Right lobe of liver (tissue), 6 donors: ENCODE measurements around the gene SULF2. TPM values are rescaled to one million over a fixed set of nuclear protein-coding genes. Genes with fewer than 3 reads are reported as not detected.
A peak's percentile ranks its signal among the peaks of the same experiment; 100 is the strongest.
"Not testable (repeated sequence)": the region's sequence is repeated elsewhere in the genome, so short reads cannot be mapped to it uniquely, and the experiment has no call there.

ENCODE experiments used
- ATAC-seq, 4 donors: fragments of 200-7000 bp; cut with Tn5 transposase; one replicate each; pipeline ENCODE4 v1.9.1; 2020; ENCODE audit warnings: mild to moderate bottlenecking in 4 of 4, moderate library complexity in 4 of 4
- DNase-seq, 3 donors: peaks; one replicate each; pipeline ENCODE4 v3.0.0-alpha.2; 2020
- H3K27ac ChIP-seq, 3 donors: fragments of 200-600 bp; one replicate each; pipeline ENCODE4 v1.8.0; 2022
- H3K27me3 ChIP-seq, 2 donors: fragments of 200-600 bp; one replicate each; pipeline ENCODE4 v1.8.0; 2022
- H3K36me3 ChIP-seq, 4 donors: fragments of 200-600 bp; sonication (generic) in 1 of 4; one replicate each; pipeline versions ENCODE4 v1.5.1 to v1.8.0; 2017 to 2022; ENCODE audit warnings: control low read depth in 1 of 4
- H3K4me1 ChIP-seq, 4 donors: fragments of 200-600 bp; sonication (generic) in 1 of 4; one replicate each; pipeline versions ENCODE4 v1.5.1 to v1.8.0; 2017 to 2022; ENCODE audit warnings: control low read depth in 1 of 4
- H3K4me3 ChIP-seq, 3 donors: fragments of 200-600 bp; one replicate each; pipeline ENCODE4 v1.8.0; 2022
- H3K9me3 ChIP-seq, 4 donors: fragments of 200-600 bp; sonication (generic) in 1 of 4; one replicate each; pipeline versions ENCODE4 v1.5.1 to v1.8.0; 2017 to 2022; ENCODE audit warnings: control low read depth in 1 of 4
- POLR2A ChIP-seq: fragments of 450-650 bp; IDR thresholded peaks from one replicate; pipeline ENCODE4 v1.6.1; 2017; ENCODE audit warnings: antibody characterized with exemption, mild to moderate bottlenecking
- WGBS: methylation state at CpG from one replicate; pipeline ENCODE4 v1.1.6; 2018; ENCODE audit warnings: low coverage, low lambda C conversion rate; ENCODE audit not compliant: insufficient coverage; ENCODE audit errors: missing lambda C conversion rate; 5-methylcytosine and 5-hydroxymethylcytosine counted together
- intact Hi-C, 2 donors: fragments of 100-400 bp; cut with DNase I; formaldehyde crosslinking; loops; one replicate each; pipeline versions ENCODE4 v1.11.2 to v1.14.1; 2022
- long read RNA-seq: library from polyadenylated mRNA; unstranded; transcript quantifications from one replicate; pipeline ENCODE4 v2.0.0, GENCODE V29; 2019
- total RNA-seq, 6 experiments: library from RNA; depleted of rRNA in 2 of 6; stranded (reverse); fragments of >200 nt in 2 of 6; fragmentation: NEBNext Ultra II Directional in 3 of 6; extraction: Animal tissue kit (Norgen Biotek cat#: 25700) in 3 of 6; gene quantifications; one replicate each; pipeline versions ENCODE4 v1.1.0 to v1.2.4, GENCODE V29; 2016 to 2023
- TF ChIP-seq, protein P1 (sequence below), 4 donors: fragments of 200-600 bp in 3 of 4; fragments of 450-650 bp in 1 of 4; IDR thresholded peaks; one replicate each; pipeline versions ENCODE4 v1.5.1 to v1.8.0; 2016 to 2022; ENCODE audit warnings: antibody characterized with exemption in 4 of 4, mild to moderate bottlenecking in 2 of 4
- donor health status: DM: no; HTN: yes; CAD: no.
- donor health status: DM: no; HTN: no; CAD: no.
- donor health status: DM: no; HTN: no; CAD: no.
- donor health status: DM: no; HTN: yes; CAD: no.
- donor health status: DM: no; HTN: yes; CAD: no.

Gene SULF2
- total RNA-seq, result 10 to 100 TPM in 5 of 6 experiments, 1 to 10 TPM in 1; 6.1 to 92.0 (median 48.3) TPM
- long read RNA-seq, partial matches to known transcripts, result 0 of 2 reads
- long read RNA-seq, other reads (novel, unspliced or antisense), result 2 of 2 reads

DNA sequence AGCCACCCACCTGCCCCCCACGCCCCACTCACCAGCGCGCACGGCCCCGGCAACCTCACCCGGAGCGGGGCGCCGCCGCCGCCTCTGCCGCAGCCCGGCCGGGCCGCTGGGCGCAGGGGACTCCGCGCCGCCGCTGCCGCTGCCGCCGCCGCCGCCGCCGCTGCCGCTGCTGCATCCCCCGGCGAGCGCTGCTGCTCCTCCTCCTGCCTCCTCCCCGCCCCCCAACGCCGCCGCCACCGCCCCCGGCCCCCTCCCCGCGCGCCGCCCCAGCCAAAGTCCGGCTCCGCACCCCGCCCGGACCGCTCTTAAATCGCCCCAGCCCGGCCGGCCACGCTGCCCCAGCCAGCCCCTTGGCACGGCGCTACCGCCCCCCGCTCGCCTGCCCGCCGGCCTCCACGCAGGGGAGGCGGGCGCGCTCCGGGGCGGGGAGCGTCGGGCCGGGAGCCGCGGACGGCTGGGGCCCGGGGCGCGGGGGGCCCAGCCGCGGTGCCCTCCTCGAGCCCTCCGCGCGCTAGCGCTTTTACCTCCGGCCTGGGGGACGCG lies at the start of gene SULF2:
Gene SULF2, minus strand, starts transcription at position 171 of the 543 bp plus-strand sequence. CDS start 28,118 bp downstream, outside the sequence.
- peak within 1 kb of the TSS; percentile 35 to 55 (median 49) for H3K4me3 ChIP-seq
- peak within 1 kb of the TSS in 2 of 3 donors; percentile 30 to 51 for H3K27ac ChIP-seq
- no peaks in the 10 kb centered on the region for H3K27me3 ChIP-seq
- TF ChIP-seq POLR2A, result no peak
- TF ChIP-seq, protein P1, sequence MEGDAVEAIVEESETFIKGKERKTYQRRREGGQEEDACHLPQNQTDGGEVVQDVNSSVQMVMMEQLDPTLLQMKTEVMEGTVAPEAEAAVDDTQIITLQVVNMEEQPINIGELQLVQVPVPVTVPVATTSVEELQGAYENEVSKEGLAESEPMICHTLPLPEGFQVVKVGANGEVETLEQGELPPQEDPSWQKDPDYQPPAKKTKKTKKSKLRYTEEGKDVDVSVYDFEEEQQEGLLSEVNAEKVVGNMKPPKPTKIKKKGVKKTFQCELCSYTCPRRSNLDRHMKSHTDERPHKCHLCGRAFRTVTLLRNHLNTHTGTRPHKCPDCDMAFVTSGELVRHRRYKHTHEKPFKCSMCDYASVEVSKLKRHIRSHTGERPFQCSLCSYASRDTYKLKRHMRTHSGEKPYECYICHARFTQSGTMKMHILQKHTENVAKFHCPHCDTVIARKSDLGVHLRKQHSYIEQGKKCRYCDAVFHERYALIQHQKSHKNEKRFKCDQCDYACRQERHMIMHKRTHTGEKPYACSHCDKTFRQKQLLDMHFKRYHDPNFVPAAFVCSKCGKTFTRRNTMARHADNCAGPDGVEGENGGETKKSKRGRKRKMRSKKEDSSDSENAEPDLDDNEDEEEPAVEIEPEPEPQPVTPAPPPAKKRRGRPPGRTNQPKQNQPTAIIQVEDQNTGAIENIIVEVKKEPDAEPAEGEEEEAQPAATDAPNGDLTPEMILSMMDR (IDR thresholded peaks at IDR 0.05), result no peak
- DNase-seq (peak in 2 of 3 donors; percentile 59 to 86), ATAC-seq (peak; percentile 18 to 67 (median 44))
- H3K36me3 ChIP-seq, result no peaks in the 10 kb centered on the region
- peaks cover 0 to 16% (median 2%) of the 10 kb centered on the region in 4 donors for H3K4me1 ChIP-seq
- intact Hi-C loops, result loop anchor here in 1 of 2 donors (10.0 kb wide), 1 partner anchor 111 kb away; no protein-coding TSS in a partner anchor
- no peaks in the 10 kb centered on the region for H3K9me3 ChIP-seq
- no CpG with 5 or more reads among the region's 82 CpGs for WGBS

DNA sequence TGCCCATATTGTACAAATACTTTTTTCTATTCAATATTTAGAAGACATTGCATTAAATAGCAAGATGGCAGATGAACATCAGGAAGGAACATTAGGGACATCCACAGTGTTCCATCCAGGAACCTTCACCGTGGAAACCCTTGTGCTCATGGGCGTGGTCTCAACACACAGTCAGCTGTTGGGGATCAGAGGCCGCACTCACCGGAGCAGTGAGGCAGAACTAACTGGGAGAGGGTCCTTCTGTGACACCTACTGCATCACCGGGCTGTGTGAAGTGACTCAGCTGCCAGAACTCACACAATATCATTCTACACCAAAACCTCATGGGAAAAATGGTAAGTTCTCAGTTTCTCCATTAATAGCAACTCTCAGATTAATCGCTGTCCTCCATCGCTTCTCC lies 46.4 kb upstream of the SULF2 start:
- H3K36me3 ChIP-seq, H3K9me3 ChIP-seq, intact Hi-C loops, DNase-seq, H3K4me3 ChIP-seq, H3K27me3 ChIP-seq, ATAC-seq, H3K4me1 ChIP-seq, H3K27ac ChIP-seq: not testable (repeated sequence)
- no CpG with 5 or more reads among the region's 7 CpGs for WGBS

DNA sequence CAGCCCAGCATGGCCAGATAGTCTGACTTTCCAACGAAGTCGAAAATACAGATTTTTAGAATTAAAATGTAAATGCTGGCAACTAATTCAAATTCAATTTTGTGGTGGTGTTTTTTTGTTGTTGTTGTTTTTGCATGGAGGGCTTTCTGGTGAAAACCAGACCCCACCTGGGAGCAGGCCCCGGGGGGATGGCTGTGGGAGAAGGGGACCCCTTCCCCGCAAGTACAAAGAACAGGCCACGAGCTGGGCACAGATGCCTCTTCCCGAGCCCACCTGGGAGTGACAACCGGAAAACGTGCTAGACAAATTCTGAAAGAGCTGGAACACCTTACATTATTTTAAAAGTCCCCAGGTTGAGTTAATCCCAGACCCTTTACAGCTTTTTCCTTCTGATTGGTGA lies 41.4 kb upstream of the SULF2 start:
- not testable (repeated sequence) for DNase-seq, H3K27ac ChIP-seq, ATAC-seq, H3K4me3 ChIP-seq, H3K9me3 ChIP-seq, H3K36me3 ChIP-seq, H3K4me1 ChIP-seq, H3K27me3 ChIP-seq
- 41% methylated on average over 5 of the region's 8 CpGs for WGBS
- intact Hi-C loops, result loop anchor here in 1 of 2 donors (10.0 kb wide), 1 partner anchor 68 kb away; no protein-coding TSS in a partner anchor

DNA sequence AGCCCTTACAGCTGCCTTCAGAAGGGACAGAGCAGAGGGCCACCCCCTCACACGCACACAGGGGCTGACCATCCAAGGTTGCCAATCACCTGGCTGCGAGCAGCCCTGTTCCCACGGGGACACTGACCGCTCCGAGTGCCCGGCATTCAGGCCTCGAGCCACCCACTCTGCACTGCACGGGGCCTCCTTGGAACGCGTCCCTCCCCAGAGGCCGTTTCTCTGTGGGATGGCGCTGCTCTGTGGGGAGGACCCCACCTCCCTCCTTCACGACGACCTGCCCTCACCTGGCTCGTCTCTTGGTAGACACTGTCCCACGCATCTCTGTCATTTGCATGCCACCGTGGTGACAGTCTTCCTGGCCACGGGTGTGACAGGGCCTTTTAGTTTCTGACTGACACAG lies 40.7 kb upstream of the SULF2 start:
- not testable (repeated sequence) for H3K27ac ChIP-seq, H3K9me3 ChIP-seq, H3K27me3 ChIP-seq, H3K4me1 ChIP-seq, H3K36me3 ChIP-seq, H3K4me3 ChIP-seq, DNase-seq
- ATAC-seq, result peak in 1 of 4 donors; percentile 33
- intact Hi-C loops, result loop anchor here in 1 of 2 donors (10.0 kb wide), 1 partner anchor 69 kb away; no protein-coding TSS in a partner anchor
- 38% methylated on average over 3 of the region's 18 CpGs for WGBS

DNA sequence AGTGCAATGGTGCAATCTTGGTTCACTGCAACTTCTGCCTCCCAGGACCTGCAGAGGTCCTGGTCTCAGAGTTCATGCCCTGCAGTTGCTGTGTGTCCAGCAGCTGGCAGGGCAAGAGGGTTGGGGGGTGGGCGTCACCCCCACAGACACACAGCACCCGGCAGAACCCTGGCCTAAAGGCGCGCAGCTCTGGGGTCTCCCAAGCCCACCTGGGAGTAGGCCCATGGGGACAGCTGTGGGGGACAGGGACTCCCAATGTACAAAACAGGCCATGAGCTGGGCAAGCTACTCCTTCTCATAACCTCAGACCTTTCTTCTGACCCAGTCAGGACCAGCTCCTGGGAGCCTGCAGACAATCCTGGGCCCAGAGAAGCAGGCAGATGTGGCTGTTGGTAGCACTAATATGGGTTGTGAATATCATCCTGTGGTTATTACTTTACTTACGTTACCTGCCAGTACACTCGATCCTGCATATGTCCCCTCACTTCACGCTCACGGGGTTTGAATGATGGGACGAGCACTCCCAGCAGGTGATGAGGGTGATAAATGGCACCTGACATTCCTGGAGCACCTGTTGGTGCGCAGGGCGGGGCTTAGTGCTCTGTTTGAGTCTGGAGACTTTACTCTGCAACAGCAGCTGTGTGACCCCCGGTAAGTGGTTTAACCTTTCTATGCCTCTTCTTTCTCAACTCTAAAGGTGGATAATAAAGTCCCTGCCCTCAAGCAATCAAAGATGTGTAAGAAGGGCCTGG lies 39.9 kb upstream of the SULF2 start:
- peak in 1 of 3 donors; percentile 37 for DNase-seq
- Histone ChIP-seq H3K4me3 (no peak overlapping the region), H3K27me3 (no peaks in the 10 kb centered on the region), H3K36me3 (no peaks in the 10 kb centered on the region), H3K27ac (no peak overlapping the region), H3K9me3 (no peaks in the 10 kb centered on the region), H3K4me1 (no peaks in the 10 kb centered on the region)
- TF ChIP-seq, protein P1 (IDR thresholded peaks at IDR 0.05), result no peak
- no peak for TF ChIP-seq POLR2A
- intact Hi-C loops, result loop anchor here in 1 of 2 donors (10.0 kb wide), 1 partner anchor 70 kb away; no protein-coding TSS in a partner anchor
- ATAC-seq, result no peak
- 93% methylated on average over 5 of the region's 12 CpGs for WGBS

DNA sequence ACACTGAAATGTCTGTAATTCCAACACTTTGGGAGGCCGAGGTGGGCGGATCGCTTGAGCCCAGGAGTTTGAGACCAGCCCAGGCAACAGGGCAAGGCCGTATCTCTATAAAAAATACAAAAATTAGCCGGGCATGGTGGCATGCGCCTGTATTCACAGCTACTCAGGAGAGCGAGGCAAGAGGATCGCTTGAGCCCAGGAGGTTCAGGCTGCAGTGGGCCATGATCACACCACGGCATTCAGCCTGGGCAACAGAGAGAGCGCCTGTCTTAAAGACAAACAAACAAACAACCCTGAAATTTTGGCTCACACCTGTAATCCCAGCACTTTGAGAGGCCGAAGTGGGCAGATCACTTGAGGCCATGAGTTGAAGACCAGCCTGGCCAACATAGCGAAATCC lies 38.7 kb upstream of the SULF2 start:
- DNase-seq, result peak in 1 of 3 donors; percentile 10
- intact Hi-C loops, result loop anchor here in 1 of 2 donors (10.0 kb wide), 1 partner anchor 71 kb away; no protein-coding TSS in a partner anchor
- 84% methylated on average over 9 of the region's 12 CpGs for WGBS
- not testable (repeated sequence) for H3K4me3 ChIP-seq, H3K27me3 ChIP-seq, H3K9me3 ChIP-seq, H3K4me1 ChIP-seq, H3K27ac ChIP-seq, ATAC-seq, H3K36me3 ChIP-seq
